GM18505 (cell line): ENCODE results near the gene OTUD5.

Experiments used
- ATAC-seq: cut with Tn5 transposase; IDR thresholded peaks from one replicate; pipeline ENCODE4 v1.9.1; 2021; ENCODE audit not compliant: unreplicated experiment
- POLR2A ChIP-seq: IDR thresholded peaks from 4 replicates; pipeline ENCODE4 v1.6.1; 2011; ENCODE audit warnings: borderline replicate concordance; ENCODE audit not compliant: insufficient read depth, insufficient read length; ENCODE audit errors: extremely low read depth

Gene OTUD5

DNA sequence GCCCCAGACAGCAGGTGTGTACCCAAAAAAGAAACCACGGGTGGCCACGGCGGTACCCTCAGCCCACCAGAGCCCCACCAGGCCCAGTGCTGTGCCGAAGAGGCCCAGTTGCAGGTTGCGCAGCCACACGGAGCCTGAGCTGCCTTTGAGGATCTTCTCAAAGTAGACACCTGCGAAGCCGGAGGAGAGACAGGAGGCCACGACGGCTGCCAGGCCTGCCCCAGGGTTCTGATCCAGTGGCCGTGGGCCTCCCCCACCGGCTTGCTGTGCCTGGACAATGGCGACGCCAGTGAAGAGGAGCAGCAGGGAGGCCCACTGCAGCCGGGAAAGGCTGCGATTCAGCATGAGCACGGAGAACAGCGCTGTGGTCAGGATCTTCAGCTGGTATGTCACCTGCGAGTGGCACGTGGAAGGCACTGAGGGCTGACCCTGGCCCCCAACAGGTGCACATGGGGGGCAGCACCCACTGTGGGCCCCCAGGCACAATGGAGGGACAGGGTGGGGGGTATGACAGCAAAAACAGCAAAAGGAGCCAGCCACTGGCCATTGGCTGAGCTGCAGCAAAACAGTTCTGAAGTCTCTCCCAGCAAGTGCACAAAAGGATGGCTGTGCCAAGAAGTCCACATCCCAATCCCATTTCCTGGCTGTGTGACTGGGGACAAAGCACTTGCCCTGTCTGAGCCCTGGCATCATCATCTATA lies 52.2 kb downstream of the OTUD5 start:
- no peak for TF ChIP-seq POLR2A
- ATAC-seq = no peak

- no peak for TF ChIP-seq POLR2A
- no peak for ATAC-seq
These were observed 52.8 kb downstream of the OTUD5 start for GRCh38 chrX:48904626-48905025.

- no peak for ATAC-seq
- no peak for TF ChIP-seq POLR2A
These were observed 53.2 kb downstream of the OTUD5 start for GRCh38 chrX:48904180-48904579.

GRCh38 chrX:48903290-48903689 lies 54.1 kb downstream of the OTUD5 start:
- no peak for ATAC-seq
- TF ChIP-seq POLR2A = no peak

- ATAC-seq = no peak
- TF ChIP-seq POLR2A = no peak
These were observed 54.6 kb downstream of the OTUD5 start for GRCh38 chrX:48902776-48903175.

DNA sequence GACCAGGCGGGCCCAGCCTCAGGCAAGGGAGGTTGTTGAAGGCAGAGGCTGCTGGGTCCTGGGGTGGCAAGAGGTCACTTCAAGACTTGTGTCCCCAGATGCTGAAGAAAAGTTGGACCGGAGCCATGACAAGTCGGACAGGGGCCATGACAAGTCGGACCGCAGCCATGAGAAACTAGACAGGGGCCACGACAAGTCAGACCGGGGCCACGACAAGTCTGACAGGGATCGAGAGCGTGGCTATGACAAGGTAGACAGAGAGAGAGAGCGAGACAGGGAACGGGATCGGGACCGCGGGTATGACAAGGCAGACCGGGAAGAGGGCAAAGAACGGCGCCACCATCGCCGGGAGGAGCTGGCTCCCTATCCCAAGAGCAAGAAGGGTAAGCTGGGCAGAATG lies 55.3 kb downstream of the OTUD5 start:
- no peak for ATAC-seq
- TF ChIP-seq POLR2A = no peak

DNA sequence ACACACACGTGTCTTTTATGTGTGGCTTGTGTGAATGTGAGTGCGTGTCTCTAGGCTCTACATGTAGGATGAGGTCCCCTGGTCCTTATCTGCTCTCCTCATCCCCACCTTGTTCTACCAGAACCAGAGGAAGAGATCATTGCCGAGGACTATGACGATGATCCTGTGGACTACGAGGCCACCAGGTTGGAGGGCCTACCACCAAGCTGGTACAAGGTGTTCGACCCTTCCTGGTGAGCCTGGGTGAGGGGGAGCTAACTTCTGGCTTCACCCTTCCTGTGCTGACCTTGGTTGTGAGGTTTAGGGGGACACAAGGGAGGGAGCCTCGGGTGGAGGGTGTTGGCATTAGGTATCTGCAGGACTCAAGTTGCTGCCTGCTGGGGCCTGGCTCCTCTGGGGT lies 56.3 kb downstream of the OTUD5 start:
- ATAC-seq = no peak

GRCh38 chrX:48899078-48899410 lies 58.4 kb downstream of the OTUD5 start:
- no peak for ATAC-seq

More for the DNA sequence above, 56.3 kb downstream of the OTUD5 start:
- TF ChIP-seq POLR2A = no peak

DNA sequence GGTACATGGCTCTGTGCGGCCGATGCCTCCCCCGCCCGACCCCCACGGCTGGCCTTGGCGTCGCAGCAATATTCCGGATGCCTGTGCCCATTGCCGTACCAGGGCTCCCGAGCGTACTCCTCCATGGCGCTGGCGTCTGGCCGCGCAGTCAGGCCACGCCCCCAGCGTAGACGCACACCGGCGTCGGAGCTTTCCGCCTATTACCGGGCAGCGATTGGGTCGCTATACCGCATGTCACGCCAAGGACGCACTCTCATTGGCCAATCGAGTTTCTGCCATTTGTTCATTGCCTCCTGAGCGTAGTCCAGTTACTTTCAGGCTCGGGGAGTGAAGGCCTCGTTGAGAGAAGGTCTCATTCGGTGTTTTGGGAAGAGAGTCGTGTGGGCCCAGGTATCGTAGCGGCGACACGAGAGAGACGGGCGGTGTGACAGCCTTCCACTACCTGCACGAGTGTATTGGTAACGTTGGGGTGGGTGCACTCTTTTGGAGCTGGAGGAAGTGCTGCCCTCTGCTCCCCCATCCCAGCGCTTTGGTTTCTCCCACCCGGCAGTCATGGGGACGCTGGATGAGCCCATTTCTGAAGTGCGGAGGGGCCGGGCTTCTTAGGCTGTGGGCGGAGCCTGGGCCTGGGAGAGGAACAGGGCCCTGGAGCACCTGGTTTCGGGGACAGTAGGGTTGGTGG lies 59.6 kb downstream of the OTUD5 start, which contains the start of the genes PQBP1 and TIMM17B:
Gene PQBP1 (plus strand): TSS at position 306 of the 682 bp plus-strand sequence. CDS start 580 bp downstream, outside the sequence.
Gene TIMM17B (minus strand): TSS at position 144 of the 682 bp plus-strand sequence. CDS start 19 bp downstream, at position 125.
- peak; percentile 87 for TF ChIP-seq POLR2A

More at GRCh38 chrX:48899078-48899410, 58.4 kb downstream of the OTUD5 start:
- TF ChIP-seq POLR2A = no peak

GRCh38 chrX:48897157-48897624 lies 60.2 kb downstream of the OTUD5 start:
- ATAC-seq = peak; percentile 5
- no peak for TF ChIP-seq POLR2A

More for the DNA sequence above, 59.6 kb downstream of the OTUD5 start, which contains the start of the genes PQBP1 and TIMM17B:
- peak; percentile 88 for ATAC-seq

DNA sequence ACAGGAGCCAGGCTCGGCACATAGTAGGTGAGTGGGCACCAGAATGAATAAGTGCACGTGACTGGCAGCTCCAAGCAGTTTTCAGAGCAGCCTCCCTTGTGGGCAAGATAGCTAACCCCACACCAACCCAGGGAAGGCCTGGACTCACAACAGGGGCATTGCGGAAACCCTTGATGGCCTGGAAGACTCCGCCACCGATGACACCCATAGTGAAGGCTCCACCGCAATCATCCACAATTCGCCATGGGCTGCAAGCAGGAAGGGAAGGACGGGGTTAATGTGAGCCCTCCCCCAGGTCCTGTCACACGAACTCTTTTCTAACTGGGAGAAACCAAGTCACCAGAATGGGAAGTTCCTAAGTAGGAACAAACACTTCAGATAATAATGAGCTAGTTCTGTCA lies 60.8 kb downstream of the OTUD5 start:
- no peak for ATAC-seq
- no peak for TF ChIP-seq POLR2A

DNA sequence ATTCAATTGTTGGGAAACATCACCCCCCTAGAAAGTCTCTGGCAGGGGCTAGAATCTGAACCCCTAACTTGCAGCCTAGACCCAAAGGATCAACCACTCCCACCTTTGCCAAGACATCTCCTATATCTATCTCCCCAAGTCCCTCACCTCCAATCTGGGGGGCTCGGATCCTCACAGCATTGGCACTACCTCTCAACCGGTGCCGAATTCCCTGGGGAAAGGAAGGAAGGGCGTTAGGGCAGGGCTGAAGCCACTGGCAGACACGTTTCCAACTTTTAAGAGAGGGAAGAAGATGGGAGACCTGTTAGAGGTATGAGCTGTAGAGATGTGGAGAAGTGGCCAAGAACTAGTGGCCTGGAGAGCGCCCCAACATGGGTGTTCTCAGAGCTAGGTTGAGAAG lies 62.5 kb downstream of the OTUD5 start:
- TF ChIP-seq POLR2A = no peak
- no peak for ATAC-seq

GRCh38 chrX:48893556-48894348 lies 63.7 kb downstream of the OTUD5 start:
- ATAC-seq = no peak
- TF ChIP-seq POLR2A = no peak
